Measurements from ENCODE around the gene ITCH. TPM values are rescaled to one million over a fixed set of nuclear protein-coding genes. Genes with fewer than 3 reads are reported as not detected.
A peak's percentile ranks its signal among the peaks of the same experiment; 100 is the strongest.

Gene ITCH
- total and polyA plus RNA-seq, 9 of the 15 experiments (the other 6 are each of a cell fraction or from before 2014, with no cell fraction given), result 7.5 to 53.0 (median 22.9) TPM

- TF ChIP-seq ZBTB11 (CRISPR knock-in tag; IDR thresholded peaks at IDR 0.05), result no peak
- TF ChIP-seq ZNF408 (CRISPR knock-in tag; IDR thresholded peaks at IDR 0.05; ENCODE audit: low read depth), result no peak
- TF ChIP-seq KLF16 (IDR thresholded peaks at IDR 0.05), result no peak
- no peak for TF ChIP-seq RBM15 (IDR thresholded peaks at IDR 0.05; ENCODE audit: insufficient read depth, low read length)
- no peak for TF ChIP-seq SAFB2 (IDR thresholded peaks at IDR 0.05; ENCODE audit: borderline replicate concordance, low read depth, low read length, severe bottlenecking)
- no peak for TF ChIP-seq CBX2 (IDR thresholded peaks at IDR 0.05; ENCODE audit: insufficient read depth, low read length, poor library complexity, severe bottlenecking)
- no peak for TF ChIP-seq ZFPM2 (CRISPR knock-in tag; IDR thresholded peaks at IDR 0.05)
- no peak for TF ChIP-seq AFF4 (CRISPR knock-in tag; IDR thresholded peaks at IDR 0.05)
- no peak for TF ChIP-seq ZNF212 (CRISPR knock-in tag; IDR thresholded peaks at IDR 0.05)
- TF ChIP-seq CREBBP (IDR thresholded peaks at IDR 0.05; ENCODE audit: low read depth, low read length), result no peak
- no peak for TF ChIP-seq MED1 (CRISPR knock-in tag; IDR thresholded peaks at IDR 0.05; ENCODE audit: borderline replicate concordance)
- no peak for TF ChIP-seq TFE3 (CRISPR knock-in tag; IDR thresholded peaks at IDR 0.05)
- TF ChIP-seq ATF3 (IDR thresholded peaks at IDR 0.05), result peak; percentile 68
- TF ChIP-seq ATF3 (CRISPR knock-in tag; conservative IDR thresholded peaks at IDR 0.05), result no peak
- TF ChIP-seq STAT5B (CRISPR knock-in tag; IDR thresholded peaks at IDR 0.05), result no peak
- no peak for TF ChIP-seq TCF3 (CRISPR knock-in tag; IDR thresholded peaks at IDR 0.05)
- no peak for TF ChIP-seq HOXB6 (CRISPR knock-in tag; IDR thresholded peaks at IDR 0.05; ENCODE audit: borderline replicate concordance)
- no peak for TF ChIP-seq BCOR (IDR thresholded peaks at IDR 0.05)
These were observed 162.8 kb downstream of the ITCH start (continued) for GRCh38 chr20:34525709-34526416.
